ENCODE results near the gene JUNB. TPM values are rescaled to one million over a fixed set of nuclear protein-coding genes. Genes with fewer than 3 reads are reported as not detected.

JUNB gene
- polyA plus RNA-seq, 1 of the 3 experiments (the other 2 are of a cell fraction) = 224 TPM

GRCh38 chr19:12778017-12778904 lies 13.0 kb upstream of the JUNB start:
- peaks cover 29 to 40% of the 10 kb centered on the region in 2 experiments; a peak in 3 of 4 replicates for H3K4me1 ChIP-seq (ENCODE audit: control insufficient read depth in 1 of 2, insufficient read depth in 2 of 2, low read depth in 1 of 2, low read length in 1 of 2)
- ChIA-PET POLR2A (interaction anchor here (1.0 to 3.5 kb wide), 8 partner anchors 10 to 69 kb away, joined by 3 to 88 read pairs (median 5); partner anchors contain the start of gene JUNB), CTCF (interaction anchor here (0.8 to 12.1 kb wide), 26 partner anchors 10 to 313 kb away, joined by 3 to 447 read pairs (median 4); partner anchors contain the start of genes GET3, JUNB, MAST1 and PRDX2)
- peak overlapping the region; percentile 90 to 98 for H3K27ac ChIP-seq (ENCODE audit: low read depth in 2 of 2, low read length in 1 of 2)
- peak overlapping the region; percentile 91 for H3K4me2 ChIP-seq
- H2AFZ ChIP-seq (ENCODE audit: low read depth) = peak overlapping the region; percentile 80
- peaks cover 40% of the 10 kb centered on the region for H3F3A ChIP-seq (replicated peaks; ENCODE audit: insufficient read depth)
- 4% methylated on average over 27 of the region's 44 CpGs for WGBS (ENCODE audit: low lambda C conversion rate)
- H3K79me2 ChIP-seq (ENCODE audit: insufficient read depth) = no peaks in the 10 kb centered on the region
- peak overlapping the region; percentile 52 to 64 for H3K4me3 ChIP-seq (ENCODE audit: low read depth in 2 of 2, low read length in 1 of 2)
- H3K9me2 ChIP-seq = no peaks in the 10 kb centered on the region
- DNase-seq = peak; percentile 76
- no peaks in the 10 kb centered on the region for H3K27me3 ChIP-seq (ENCODE audit: insufficient read depth)
- H3K9ac ChIP-seq = peak overlapping the region; percentile 51
- H3K9me3 ChIP-seq = no peaks in the 10 kb centered on the region
- no peaks in the 10 kb centered on the region for H4K20me1 ChIP-seq (ENCODE audit: insufficient read depth)
- H3K36me3 ChIP-seq (replicated peaks in 1 of 2; ENCODE audit: control insufficient read depth in 1 of 2, insufficient read depth in 2 of 2, low read length in 1 of 2) = no peaks in the 10 kb centered on the region
- TF ChIP-seq TAF1 (IDR thresholded peaks at IDR 0.05; ENCODE audit: borderline replicate concordance, low read depth, low read length) = no peak
- peak; percentile 93 for TF ChIP-seq CHD2 (IDR thresholded peaks at IDR 0.05; ENCODE audit: low read length, partially characterized antibody)
- TF ChIP-seq NFIC (IDR thresholded peaks at IDR 0.05; ENCODE audit: borderline replicate concordance) = no peak
- no peak for TF ChIP-seq FOSL2 (IDR thresholded peaks at IDR 0.05; ENCODE audit: borderline replicate concordance, low read depth)
- TF ChIP-seq TCF12 (IDR thresholded peaks at IDR 0.05) = peak; percentile 33; the same call in 1 of the 2 replicates
- TF ChIP-seq RFX5 (IDR thresholded peaks at IDR 0.05; ENCODE audit: low read length) = no peak
- TF ChIP-seq IRF3 (IDR thresholded peaks at IDR 0.05; ENCODE audit: low read depth, low read length) = no peak
- TF ChIP-seq FOXJ3 (CRISPR knock-in tag; IDR thresholded peaks at IDR 0.05) = no peak
- 0 out of 2 replicates have a peak, but pooled peaks have one; percentile 11 for TF ChIP-seq RAD21 (IDR thresholded peaks at IDR 0.05; ENCODE audit: low read length)
- no peak for TF ChIP-seq CTCF (IDR thresholded peaks at IDR 0.05)
- TF ChIP-seq FOXM1 (IDR thresholded peaks at IDR 0.05; ENCODE audit: low read depth) = no peak
- no peak for TF ChIP-seq USF1 (IDR thresholded peaks at IDR 0.05; ENCODE audit: borderline replicate concordance, low read depth)
- peak; percentile 59; the same call in 1 of the 2 replicates for TF ChIP-seq MAX (IDR thresholded peaks at IDR 0.05; ENCODE audit: low read depth)
- TF ChIP-seq TEAD4 (IDR thresholded peaks at IDR 0.05; ENCODE audit: borderline replicate concordance, insufficient read depth) = no peak
- TF ChIP-seq ZBTB33 (IDR thresholded peaks at IDR 0.05; ENCODE audit: borderline replicate concordance, low read depth) = no peak
- no peak for TF ChIP-seq SMC3 (IDR thresholded peaks at IDR 0.05; ENCODE audit: low read depth, low read length)
- TF ChIP-seq RXRA (IDR thresholded peaks at IDR 0.05; ENCODE audit: borderline replicate concordance, low read depth) = no peak
- no peak for TF ChIP-seq EP300 (IDR thresholded peaks at IDR 0.05; ENCODE audit: borderline replicate concordance in 1 of 2, low read depth in 1 of 2, low read length in 1 of 2)
- TF ChIP-seq EZH2phosphoT487 (IDR thresholded peaks at IDR 0.05; ENCODE audit: borderline replicate concordance, low read depth) = no peak
- 0 out of 2 replicates have a peak, but pooled peaks have one; percentile 4 for TF ChIP-seq PBX3 (IDR thresholded peaks at IDR 0.05)
- peak; percentile 66 for TF ChIP-seq GABPA (IDR thresholded peaks at IDR 0.05; ENCODE audit: low read depth)
- no peak for TF ChIP-seq MEF2A (IDR thresholded peaks at IDR 0.05; ENCODE audit: borderline replicate concordance, low read depth)
- TF ChIP-seq JUND (IDR thresholded peaks at IDR 0.05) = no peak
- TF ChIP-seq POLR2AphosphoS5 (IDR thresholded peaks at IDR 0.05; ENCODE audit: low read depth, low read length) = 0 out of 2 replicates have a peak, but pooled peaks have one; percentile 17
- 0 out of 2 replicates have a peak, but pooled peaks have one; percentile 13 for TF ChIP-seq RCOR1 (IDR thresholded peaks at IDR 0.05; ENCODE audit: low read length)
- TF ChIP-seq MXI1 (IDR thresholded peaks at IDR 0.05; ENCODE audit: low read depth, low read length) = peak; percentile 92

Data from SK-N-SH (cell line).